Astrocyte (in vitro differentiated cells and primary cell): ENCODE measurements around the gene CFAP97. TPM values are rescaled to one million over a fixed set of nuclear protein-coding genes. Genes with fewer than 3 reads are reported as not detected.
"Not testable (repeated sequence)": the region's sequence is repeated elsewhere in the genome, so short reads cannot be mapped to it uniquely, and the experiment has no call there.

Experiments used
- DNase-seq: peaks from one replicate; pipeline ENCODE4 v3.0.0-alpha.2; 2010; ENCODE audit warnings: low read depth
- FAIRE-seq: peaks from 2 replicates; lab custom pipeline; 2011; peaks lifted over from hg19 to GRCh38; lab: Jason Lieb, UNC
- H2AFZ ChIP-seq: 2 replicates; pipeline ENCODE4 v1.6.0; 2012; ENCODE audit warnings: low read depth, low read length, inconsistent platforms
- H3K27ac ChIP-seq: 2 replicates; pipeline ENCODE4 v1.5.1; 2011; ENCODE audit warnings: low read depth, low read length, inconsistent platforms
- H3K27me3 ChIP-seq: 2 replicates; pipeline ENCODE4 v1.6.0; 2011; ENCODE audit warnings: low read length, inconsistent platforms; ENCODE audit not compliant: insufficient read depth
- H3K36me3 ChIP-seq: 2 replicates; pipeline ENCODE4 v1.5.1; 2011; ENCODE audit warnings: low read length, inconsistent platforms; ENCODE audit not compliant: insufficient read depth
- H3K4me1 ChIP-seq: 2 replicates; pipeline ENCODE4 v1.5.1; 2011; ENCODE audit warnings: low read length, inconsistent platforms; ENCODE audit not compliant: insufficient read depth
- H3K4me2 ChIP-seq: 2 replicates; pipeline ENCODE4 v1.6.0; 2012; ENCODE audit warnings: low read length, inconsistent platforms
- H3K4me3 ChIP-seq: 2 replicates; pipeline ENCODE4 v1.5.1; 2011; ENCODE audit warnings: low read depth, mild to moderate bottlenecking, low read length, inconsistent platforms; ENCODE audit not compliant: insufficient read depth
- H3K79me2 ChIP-seq: 2 replicates; pipeline ENCODE4 v1.6.0; 2012; ENCODE audit warnings: mild to moderate bottlenecking, low read length, inconsistent platforms; ENCODE audit not compliant: insufficient read depth
- H3K9ac ChIP-seq: 2 replicates; pipeline ENCODE4 v1.6.0; 2012; ENCODE audit warnings: mild to moderate bottlenecking, low read length, inconsistent platforms
- H3K9me3 ChIP-seq: 2 replicates; pipeline ENCODE4 v1.5.1; 2012; ENCODE audit warnings: low read depth, mild to moderate bottlenecking, low read length, inconsistent platforms; ENCODE audit not compliant: insufficient read depth
- H4K20me1 ChIP-seq: 2 replicates; pipeline ENCODE4 v1.6.0; 2012; ENCODE audit warnings: low read length, inconsistent platforms; ENCODE audit not compliant: insufficient read depth
- H3K27ac Mint-ChIP-seq: one replicate; pipeline ENCODE4 v1.8.0; 2021; ENCODE audit warnings: mild to moderate bottlenecking, mixed read lengths; ENCODE audit not compliant: unreplicated experiment
- H3K27me3 Mint-ChIP-seq: one replicate; pipeline ENCODE4 v1.8.0; 2021; ENCODE audit warnings: low read depth, mixed read lengths; ENCODE audit not compliant: unreplicated experiment
- H3K36me3 Mint-ChIP-seq: one replicate; pipeline ENCODE4 v1.8.0; 2021; ENCODE audit warnings: low read depth, mixed read lengths; ENCODE audit not compliant: unreplicated experiment
- H3K4me1 Mint-ChIP-seq: one replicate; pipeline ENCODE4 v1.8.0; 2021; ENCODE audit warnings: low read depth, mixed read lengths; ENCODE audit not compliant: unreplicated experiment
- H3K4me3 Mint-ChIP-seq: one replicate; pipeline ENCODE4 v1.8.0; 2021; ENCODE audit warnings: mild to moderate bottlenecking, moderate library complexity, mixed read lengths; ENCODE audit not compliant: unreplicated experiment
- H3K9me3 Mint-ChIP-seq: one replicate; pipeline ENCODE4 v1.8.0; 2021; ENCODE audit warnings: mild to moderate bottlenecking, mixed read lengths; ENCODE audit not compliant: unreplicated experiment
- EZH2 ChIP-seq: IDR thresholded peaks from 2 replicates; pipeline ENCODE4 v1.6.1; 2012; ENCODE audit warnings: mild to moderate bottlenecking, low read length, inconsistent platforms; ENCODE audit not compliant: insufficient read depth
- total RNA-seq: library from RNA; stranded (reverse); gene quantifications from 2 replicates; pipeline ENCODE4 v1.2.1, GENCODE V29; 2021
- TF ChIP-seq, protein P1 (sequence below): IDR thresholded peaks from 2 replicates; pipeline ENCODE4 v1.5.1; 2011; ENCODE audit warnings: low read depth, mild to moderate bottlenecking, inconsistent platforms, low read length, moderate library complexity; ENCODE audit not compliant: insufficient read depth

Gene CFAP97
- total RNA-seq, 1 donor from 2014 or later: 22.7 TPM

DNA sequence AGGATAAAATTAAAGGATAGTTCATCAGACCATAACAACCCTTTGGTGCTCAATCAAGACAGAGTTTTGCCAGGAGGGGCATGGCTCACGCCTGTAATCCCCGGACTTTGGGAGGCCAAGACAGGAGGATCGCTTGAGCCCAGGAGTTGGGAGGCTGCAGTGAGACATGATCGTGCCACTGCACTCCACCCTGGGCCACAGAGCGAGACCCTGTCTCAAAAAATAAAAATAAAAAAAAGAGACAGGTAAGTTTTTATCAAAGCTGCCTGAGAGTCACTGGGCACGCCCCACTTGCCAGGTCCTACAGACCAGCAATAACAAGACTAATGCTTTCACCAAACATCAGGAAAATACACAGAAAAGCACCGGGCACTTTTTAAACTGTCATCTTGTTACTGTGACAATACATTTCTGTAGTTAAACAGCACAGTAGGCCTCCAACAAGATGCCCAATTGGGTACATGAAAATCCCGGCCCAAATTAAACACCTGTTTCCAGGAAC lies 765 bp downstream of the CFAP97 start:
- Mint-ChIP-seq H3K27me3 (no peaks in the 10 kb centered on the region), H3K4me3 (peak overlapping the region; percentile 92), H3K27ac (peak overlapping the region; percentile 87), H3K36me3 (no peaks in the 10 kb centered on the region), H3K4me1 (peaks cover 9% of the 10 kb centered on the region), H3K9me3 (no peaks in the 10 kb centered on the region)
- peak overlapping the region; percentile 82 for H3K4me2 ChIP-seq
- DNase-seq (no peak), FAIRE-seq (no peak)
- peak overlapping the region; percentile 65 for H3K4me3 ChIP-seq
- no peaks in the 10 kb centered on the region for H3K27me3 ChIP-seq
- H2AFZ ChIP-seq: peak overlapping the region; percentile 26
- H3K9me3 ChIP-seq: no peaks in the 10 kb centered on the region
- H3K36me3 ChIP-seq: peaks cover 2% of the 10 kb centered on the region
- H3K79me2 ChIP-seq: peaks cover 18% of the 10 kb centered on the region
- peaks cover 8% of the 10 kb centered on the region for H4K20me1 ChIP-seq
- peak overlapping the region; percentile 75 for H3K27ac ChIP-seq
- peaks cover 25% of the 10 kb centered on the region for H3K4me1 ChIP-seq
- peak overlapping the region; percentile 79 for H3K9ac ChIP-seq
- no peak for TF ChIP-seq EZH2
- TF ChIP-seq, protein P1, sequence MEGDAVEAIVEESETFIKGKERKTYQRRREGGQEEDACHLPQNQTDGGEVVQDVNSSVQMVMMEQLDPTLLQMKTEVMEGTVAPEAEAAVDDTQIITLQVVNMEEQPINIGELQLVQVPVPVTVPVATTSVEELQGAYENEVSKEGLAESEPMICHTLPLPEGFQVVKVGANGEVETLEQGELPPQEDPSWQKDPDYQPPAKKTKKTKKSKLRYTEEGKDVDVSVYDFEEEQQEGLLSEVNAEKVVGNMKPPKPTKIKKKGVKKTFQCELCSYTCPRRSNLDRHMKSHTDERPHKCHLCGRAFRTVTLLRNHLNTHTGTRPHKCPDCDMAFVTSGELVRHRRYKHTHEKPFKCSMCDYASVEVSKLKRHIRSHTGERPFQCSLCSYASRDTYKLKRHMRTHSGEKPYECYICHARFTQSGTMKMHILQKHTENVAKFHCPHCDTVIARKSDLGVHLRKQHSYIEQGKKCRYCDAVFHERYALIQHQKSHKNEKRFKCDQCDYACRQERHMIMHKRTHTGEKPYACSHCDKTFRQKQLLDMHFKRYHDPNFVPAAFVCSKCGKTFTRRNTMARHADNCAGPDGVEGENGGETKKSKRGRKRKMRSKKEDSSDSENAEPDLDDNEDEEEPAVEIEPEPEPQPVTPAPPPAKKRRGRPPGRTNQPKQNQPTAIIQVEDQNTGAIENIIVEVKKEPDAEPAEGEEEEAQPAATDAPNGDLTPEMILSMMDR: no peak

DNA sequence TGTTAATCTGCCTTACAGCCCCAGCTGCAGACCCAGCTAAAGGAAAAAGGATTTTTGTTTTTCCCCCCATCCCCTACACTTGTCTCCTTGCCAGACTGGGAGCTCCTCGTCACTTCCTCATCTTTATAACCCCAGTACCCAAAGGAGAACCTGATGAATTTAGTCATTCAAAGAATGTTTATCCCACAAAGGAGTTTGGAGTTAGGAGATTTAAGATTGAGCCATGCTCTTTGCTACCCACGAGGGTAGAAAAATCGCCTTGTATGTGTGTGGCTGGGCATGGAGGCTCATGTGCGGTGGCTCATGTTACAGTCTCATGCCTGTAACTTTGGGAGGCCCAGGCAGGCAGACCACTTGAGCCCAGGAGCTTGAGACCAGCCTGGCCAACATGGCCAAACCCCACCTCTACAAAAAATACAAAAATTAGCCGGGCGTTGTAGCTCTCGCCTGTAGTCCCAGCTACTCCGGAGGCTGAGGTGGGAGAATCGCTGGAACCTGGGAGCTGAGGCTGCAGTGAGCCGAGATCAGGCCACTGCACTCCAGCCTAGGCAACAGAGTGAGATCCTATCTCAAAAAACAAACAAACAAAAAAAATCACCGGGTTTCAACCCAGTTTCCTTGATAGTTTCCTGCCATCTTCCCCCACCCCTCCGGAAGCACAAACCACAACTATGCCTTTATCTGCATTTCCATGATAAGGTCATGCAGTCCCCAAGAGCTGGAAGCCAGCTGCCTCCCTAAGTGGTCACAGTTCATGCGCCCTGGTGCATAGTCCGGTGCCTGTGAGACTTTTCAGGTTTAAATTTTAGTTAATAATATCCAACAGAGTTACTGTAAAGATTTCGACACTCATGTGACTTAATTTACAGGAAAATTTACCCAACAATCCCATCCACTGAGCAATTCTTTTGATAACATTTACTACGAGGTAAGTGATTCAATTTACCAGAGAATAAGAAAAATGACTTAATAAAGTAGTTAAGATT lies 1.5 kb downstream of the CFAP97 start:
- Histone ChIP-seq H3K27me3 (no peaks in the 10 kb centered on the region), H4K20me1 (peaks cover 11% of the 10 kb centered on the region), H3K27ac (no peak overlapping the region), H3K4me2 (peak overlapping the region; percentile 82), H3K4me3 (peak overlapping the region; percentile 65), H3K79me2 (peaks cover 21% of the 10 kb centered on the region), H3K9me3 (no peaks in the 10 kb centered on the region), H3K36me3 (peaks cover 2% of the 10 kb centered on the region), H3K9ac (peak overlapping the region; percentile 17), H3K4me1 (peaks cover 25% of the 10 kb centered on the region), H2AFZ (no peak overlapping the region)
- TF ChIP-seq, protein P1: no peak
- TF ChIP-seq EZH2: no peak
- Mint-ChIP-seq H3K27ac (peak overlapping the region; percentile 41), H3K4me1 (peaks cover 9% of the 10 kb centered on the region), H3K4me3 (peak overlapping the region; percentile 92), H3K36me3 (no peaks in the 10 kb centered on the region), H3K9me3 (no peaks in the 10 kb centered on the region), H3K27me3 (no peaks in the 10 kb centered on the region)
- FAIRE-seq (no peak), DNase-seq (peak; percentile 26)

DNA sequence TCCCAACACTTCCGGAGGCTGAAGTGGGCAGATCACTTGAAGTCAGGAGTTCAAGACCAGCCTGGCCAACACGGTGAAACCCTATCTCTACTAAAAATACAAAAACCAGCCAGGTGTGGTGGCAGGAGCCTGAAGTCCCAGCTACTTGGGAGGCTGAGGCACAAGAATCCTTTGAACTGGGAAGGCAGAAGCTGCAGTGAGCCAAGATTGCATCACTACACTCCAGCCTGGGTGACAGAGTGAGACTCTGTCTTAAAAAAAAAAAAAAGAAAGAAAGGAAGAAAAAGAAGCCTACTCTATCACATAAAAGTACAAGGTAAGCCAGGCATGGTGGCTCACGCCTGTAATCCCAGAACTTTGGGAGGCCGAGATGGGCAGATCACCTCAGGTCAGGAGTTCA lies 5.6 kb downstream of the CFAP97 start:
- H2AFZ ChIP-seq, H3K36me3 ChIP-seq, H3K9ac ChIP-seq, H3K27me3 Mint-ChIP-seq, H3K27ac Mint-ChIP-seq, H3K4me2 ChIP-seq, H3K4me3 Mint-ChIP-seq, H3K4me3 ChIP-seq, H3K9me3 ChIP-seq, H3K27me3 ChIP-seq, H3K36me3 Mint-ChIP-seq, DNase-seq, H3K9me3 Mint-ChIP-seq, FAIRE-seq, H3K27ac ChIP-seq: not testable (repeated sequence)
- peaks cover 11% of the 10 kb centered on the region for H3K4me1 Mint-ChIP-seq
- peaks cover 33% of the 10 kb centered on the region for H3K79me2 ChIP-seq
- peaks cover 14% of the 10 kb centered on the region for H4K20me1 ChIP-seq
- peaks cover 11% of the 10 kb centered on the region for H3K4me1 ChIP-seq
